ENCODE results near the gene CIDEA.

Gene CIDEA

DNA sequence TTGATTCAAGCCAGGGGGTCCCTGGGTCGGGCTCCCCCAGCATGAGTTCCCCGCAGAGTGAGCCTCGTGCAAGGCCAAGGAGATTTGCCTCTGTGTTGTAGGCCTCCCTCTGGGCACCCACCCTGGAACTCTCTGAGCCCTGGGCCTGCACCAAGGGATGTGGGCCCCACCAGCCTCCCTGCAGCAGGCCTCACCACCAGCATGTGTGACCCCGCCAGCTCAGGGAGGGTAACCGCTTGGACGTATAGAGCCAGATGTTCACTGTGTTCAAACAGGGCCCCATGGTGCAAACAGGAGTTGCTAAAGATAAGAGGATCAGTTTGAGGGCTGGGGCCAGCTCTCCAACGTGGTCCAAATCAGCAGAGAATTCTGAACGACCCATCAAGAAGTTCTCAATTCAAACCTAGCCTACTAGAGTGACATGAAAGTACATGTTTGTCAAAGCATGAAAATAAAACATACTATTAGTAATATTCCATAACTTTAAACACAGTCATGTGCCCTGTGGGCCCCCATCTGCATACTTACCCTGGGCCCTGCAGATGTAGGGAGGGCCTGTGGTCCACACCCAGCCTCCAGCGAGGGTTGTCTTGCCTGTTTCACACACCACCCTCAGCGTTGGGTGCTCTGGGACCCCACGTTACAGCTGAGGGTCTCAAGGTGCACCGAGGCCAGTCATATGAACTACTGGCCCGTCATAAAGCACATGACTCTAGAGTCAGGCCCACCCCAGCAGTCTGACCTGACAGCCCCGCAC is 48.4 kb downstream of the CIDEA start:
- no peak for DNase-seq

DNA sequence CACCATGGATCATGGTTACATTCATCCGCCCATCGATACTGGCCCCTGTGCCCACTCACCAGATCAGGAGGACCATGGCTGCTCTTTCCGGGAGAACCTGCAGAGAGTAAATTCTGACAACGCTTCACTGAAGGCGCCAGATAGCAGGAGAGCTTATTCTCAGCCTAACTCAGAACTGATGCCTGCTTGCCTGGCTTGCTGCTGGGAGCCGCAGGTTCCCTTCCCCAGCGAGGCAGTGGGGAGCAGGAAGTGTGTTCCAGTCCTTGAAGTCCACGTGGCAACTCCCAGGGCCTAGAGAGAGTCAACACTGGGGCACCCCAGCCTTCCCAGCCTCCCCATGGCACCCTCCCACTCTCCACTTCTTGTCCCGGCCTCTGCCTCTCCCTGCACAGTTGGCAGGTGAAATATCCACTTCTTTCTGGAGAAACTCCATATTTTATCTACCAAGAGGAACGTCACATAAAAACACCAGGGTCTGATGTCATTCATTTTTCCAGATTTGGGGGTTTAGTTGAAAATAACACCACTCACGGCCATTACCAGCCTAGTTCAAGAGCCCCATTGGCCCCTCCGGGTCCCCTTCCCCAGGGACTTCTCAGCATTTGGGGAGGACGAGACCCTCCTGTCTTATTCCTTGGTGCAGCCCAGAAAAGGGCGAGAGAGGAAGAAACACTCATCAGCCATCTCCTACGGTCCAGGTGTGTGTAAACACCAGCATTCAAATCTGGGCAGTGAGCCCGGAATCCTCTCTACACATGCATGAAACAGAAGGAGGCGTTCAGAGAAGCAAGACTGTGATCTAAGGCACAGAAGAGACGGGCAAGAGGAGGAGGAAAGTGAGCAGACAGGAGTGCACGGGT is 50.4 kb downstream of the CIDEA start:
- peak; percentile 7 for DNase-seq

- DNase-seq: no peak
These were observed 51.0 kb downstream of the CIDEA start for GRCh38 chr18:12305211-12305610.

DNA sequence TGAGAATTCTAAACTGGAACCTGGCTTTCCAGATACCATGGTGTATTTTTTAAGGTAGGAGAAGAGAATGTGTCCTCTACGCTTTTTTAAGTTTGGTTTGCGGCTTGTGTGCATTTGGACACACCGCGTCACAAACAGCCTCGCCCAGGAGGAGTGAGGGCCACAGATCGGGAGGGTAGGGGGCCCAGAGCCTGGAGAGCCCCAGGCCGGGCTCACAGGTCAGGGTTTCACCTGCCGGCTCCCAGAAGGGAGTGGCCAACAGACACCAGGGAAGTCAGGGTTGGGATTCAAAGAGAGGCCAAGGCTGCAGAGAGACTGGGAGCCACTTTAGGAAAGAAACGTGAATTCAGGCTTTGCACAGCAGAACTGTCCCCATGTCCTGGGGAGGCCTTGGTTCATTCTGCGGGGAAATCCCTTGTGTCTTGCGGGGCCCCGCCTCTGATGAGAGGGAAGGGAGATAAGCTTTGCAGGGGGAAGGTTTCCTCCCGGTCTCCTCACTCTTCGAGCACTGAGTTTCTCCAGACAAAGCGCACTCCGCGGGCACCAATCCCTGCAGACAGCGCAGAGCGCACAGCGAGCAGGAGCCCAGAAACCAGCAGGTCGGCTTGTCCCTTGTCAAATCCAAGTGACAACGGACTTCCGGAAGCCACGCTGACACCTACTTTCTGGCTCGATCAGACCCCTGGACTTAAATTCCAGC is 51.9 kb downstream of the CIDEA start:
- DNase-seq: no peak

- DNase-seq: no peak
These were observed 52.9 kb downstream of the CIDEA start for GRCh38 chr18:12306752-12307700.

- no peak for DNase-seq
These were observed 53.7 kb downstream of the CIDEA start, which contains the start of gene TUBB6 for GRCh38 chr18:12307701-12308385. Gene TUBB6, plus strand, starts transcription at chr18:12308241. Its CDS starts 52 bp downstream, at chr18:12308293.

DNA sequence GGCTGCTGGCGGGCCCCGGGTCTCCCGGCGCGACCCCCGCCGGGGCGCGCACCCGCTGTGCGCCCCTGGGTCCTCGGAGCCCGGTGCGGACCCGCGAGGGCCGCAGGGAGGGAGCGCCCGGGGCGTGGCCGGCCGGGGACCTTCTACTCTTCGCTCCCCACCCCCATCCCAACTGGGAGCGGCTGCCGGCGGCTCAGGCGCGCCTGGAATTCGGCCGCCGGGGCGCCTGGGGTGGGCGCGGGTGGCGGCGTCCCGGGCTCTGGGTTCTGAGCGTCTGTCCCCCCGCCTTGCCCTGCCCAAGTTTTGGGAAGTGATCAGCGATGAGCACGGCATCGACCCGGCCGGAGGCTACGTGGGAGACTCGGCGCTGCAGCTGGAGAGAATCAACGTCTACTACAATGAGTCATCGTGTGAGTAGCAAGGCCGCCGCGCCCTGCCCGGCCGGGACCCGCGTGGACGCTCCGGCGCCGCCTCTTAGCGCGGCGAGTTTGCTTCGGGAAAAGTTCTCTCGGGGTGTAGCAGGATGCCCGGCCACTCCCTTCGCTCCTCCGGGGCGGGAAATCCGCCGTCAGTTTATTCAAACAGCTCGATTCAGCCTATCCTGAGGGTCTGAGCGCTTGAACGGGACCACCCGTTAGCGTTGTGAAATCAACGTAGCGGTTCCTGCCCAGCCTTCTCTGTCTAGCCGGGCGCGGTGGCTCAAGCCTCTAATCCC is 54.4 kb downstream of the CIDEA start:
- DNase-seq: no peak

- DNase-seq: no peak
These were observed 55.6 kb downstream of the CIDEA start for GRCh38 chr18:12309683-12310198.

- no peak for DNase-seq
These were observed 56.6 kb downstream of the CIDEA start for GRCh38 chr18:12310762-12311161.

DNA sequence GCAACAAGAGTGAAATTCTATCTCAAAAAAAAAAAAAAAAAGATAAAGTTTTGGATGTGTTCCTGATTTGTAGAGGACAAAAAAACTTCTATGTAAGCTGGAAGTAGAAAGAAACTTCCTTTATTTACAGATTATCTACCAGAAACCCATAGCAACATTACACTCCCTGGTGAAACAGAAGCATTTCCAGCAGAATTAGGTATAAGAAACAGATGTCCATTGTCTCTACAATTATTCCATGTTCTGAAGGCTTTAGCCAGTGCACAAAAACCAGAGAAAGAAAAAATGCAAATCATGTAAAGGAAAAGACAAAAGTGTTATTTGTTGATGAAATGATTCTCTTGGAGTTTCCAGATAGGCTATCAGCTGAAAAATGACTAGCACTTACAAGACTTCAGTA is 58.8 kb downstream of the CIDEA start:
- no peak for DNase-seq

DNA sequence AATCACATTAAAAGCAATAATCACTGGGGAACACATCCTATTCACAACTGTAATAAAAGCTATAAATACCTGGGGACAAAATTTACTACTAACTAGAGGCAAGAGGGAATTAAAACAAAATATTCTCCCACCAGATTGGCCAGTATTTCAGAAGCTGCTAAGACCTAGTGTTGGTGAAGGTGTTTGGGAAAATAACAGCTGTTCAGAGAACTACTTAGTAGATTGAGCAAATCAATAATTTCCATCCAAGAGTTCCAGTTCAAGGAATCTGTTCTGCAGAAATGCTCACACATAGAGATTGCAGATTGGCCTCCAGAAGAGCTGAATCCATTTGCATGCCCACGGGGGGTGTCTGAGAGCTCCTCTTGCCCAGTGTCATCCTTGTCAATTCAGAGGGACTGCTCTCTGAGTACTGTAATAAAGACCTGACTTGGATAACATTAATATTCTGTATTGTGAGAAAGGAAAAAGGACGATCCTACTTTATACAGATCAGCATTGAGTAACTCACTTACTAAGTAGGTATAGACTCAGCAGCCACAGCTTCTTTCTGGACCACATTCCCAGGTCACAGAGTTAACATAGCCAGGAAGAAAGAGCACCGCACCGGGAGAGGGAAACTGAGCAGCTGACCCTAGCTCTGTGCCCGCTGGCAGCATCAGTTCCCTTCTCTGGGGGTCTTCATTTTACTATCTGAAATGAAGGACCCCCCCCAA is 59.5 kb downstream of the CIDEA start:
- DNase-seq: no peak

DNA sequence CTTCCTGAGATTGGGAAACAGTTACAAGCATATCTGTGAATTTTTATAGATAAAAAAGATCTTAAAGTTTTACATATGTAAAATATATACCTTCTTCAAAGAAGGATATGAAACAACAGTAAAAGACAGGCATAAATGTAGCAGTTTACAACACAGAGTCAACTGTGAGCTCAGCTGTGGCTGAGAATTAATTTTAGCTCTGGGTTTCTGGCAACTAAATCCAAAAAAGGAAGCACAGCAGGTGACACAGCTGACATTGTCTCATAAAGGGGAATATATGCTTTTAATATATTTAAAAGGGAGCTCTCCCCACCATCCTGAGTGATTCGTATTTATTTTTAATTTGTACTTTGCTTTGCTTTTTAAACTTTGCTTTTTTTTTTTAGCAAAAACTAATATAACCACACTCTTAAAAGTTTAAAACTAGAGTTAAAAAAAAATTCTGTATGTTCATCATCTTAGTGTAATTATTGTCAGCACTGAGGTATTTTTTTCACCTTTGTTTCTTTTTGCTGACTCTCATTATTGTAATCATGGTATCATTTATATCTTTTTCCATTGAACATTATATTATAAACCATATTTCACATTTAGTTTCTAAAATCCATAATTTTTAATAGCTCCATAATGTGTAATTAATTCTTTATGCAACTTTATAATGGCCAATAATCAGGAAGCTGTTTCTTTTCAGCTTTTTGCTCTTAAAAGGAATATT is 60.6 kb downstream of the CIDEA start:
- DNase-seq: no peak

GRCh38 chr18:12315490-12315889 is 61.3 kb downstream of the CIDEA start:
- no peak for DNase-seq

DNA sequence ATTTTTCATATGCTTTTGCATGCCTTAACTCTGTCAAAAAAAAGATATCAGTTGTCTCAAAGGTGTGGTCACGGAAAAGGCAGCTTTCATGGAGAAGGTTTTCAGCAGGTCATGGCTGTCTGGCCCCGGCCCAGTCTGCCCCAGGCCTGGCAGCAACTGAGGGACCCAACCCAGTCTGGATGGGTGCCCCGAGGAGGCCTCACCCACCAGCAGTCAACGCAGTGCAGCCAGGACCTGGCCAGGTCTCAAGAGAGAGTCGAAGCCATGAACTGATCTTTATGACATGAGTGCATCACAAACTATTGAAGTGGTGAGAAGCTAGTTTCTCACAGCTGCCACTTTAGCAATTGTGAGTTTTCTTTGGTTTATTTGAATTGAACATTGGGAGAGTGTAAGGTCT is 61.8 kb downstream of the CIDEA start:
- no peak for DNase-seq

DNA sequence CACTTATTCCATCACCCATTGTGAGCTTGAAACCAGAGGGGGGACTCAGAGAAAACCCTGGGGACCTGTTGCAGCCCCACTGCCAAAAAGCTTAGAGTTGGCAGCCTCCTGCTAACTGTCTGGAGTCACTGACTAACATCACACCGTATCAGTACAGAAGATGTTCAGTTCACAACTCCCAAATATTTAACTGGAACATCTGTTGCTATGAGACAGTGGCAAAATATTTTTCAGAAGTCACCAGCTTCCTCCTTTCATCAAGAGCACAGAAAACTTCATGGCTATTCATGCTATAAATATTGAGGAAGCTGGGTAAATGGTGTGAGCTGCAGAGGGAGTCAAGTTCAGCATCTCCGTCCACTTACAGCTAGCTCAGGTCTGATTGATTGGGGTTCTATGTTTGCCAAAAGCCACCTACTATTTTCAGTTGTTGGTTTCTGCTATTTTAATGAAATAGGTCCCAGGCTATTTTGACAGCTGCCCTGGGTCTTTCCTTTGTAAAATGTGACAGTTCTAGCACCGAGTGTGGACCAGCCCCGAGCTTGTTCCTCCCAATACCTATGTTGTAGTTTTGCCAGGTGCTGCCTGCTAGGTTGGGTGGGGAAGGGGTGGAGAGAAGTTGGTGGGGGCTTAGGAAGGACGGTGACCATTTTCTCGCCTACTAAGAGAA is 63.6 kb downstream of the CIDEA start:
- no peak for DNase-seq

DNA sequence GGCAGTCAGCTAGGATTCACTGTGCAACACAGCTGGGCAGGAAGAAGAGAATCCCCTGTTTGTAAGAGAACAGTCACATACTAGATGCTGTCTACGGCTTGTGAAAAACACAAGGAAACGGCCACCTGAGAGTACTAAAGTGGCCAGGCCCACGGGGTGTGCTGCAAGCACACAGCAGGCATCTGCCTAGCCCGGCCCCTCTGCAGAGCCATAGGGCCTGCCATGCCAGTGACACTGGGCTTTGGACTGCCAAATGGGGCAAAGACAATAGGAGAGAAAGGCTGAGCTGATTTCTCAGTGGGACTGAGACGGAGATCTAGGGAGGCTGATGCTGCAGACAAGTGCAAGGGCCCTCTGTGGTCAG is 64.2 kb downstream of the CIDEA start:
- DNase-seq: no peak

GRCh38 chr18:12318857-12319256 is 64.7 kb downstream of the CIDEA start:
- no peak for DNase-seq

- no peak for DNase-seq
These were observed 67.2 kb downstream of the CIDEA start for GRCh38 chr18:12321333-12321732.

Data from SHP77 treated with DMSO at 0.1 percent for 48 hours (cell line).